Fibroblast of lung (primary cell): ENCODE results near the gene UBE2K. TPM values are rescaled to one million over a fixed set of nuclear protein-coding genes. Genes with fewer than 3 reads are reported as not detected.

ENCODE experiments used
- DNase-seq, 2 donors: peaks; one replicate each; pipeline versions ENCODE4 v3.0.0 to v3.0.0-alpha.2; 2010; ENCODE audit warnings: low read depth in 2 of 2
- H2AFZ ChIP-seq: 2 replicates; pipeline ENCODE4 v1.5.1; 2012; ENCODE audit warnings: low read length, control low read depth, inconsistent platforms
- H3K27ac ChIP-seq: 2 replicates; pipeline ENCODE4 v1.5.1; 2011; ENCODE audit warnings: low read length, control low read depth; ENCODE audit not compliant: insufficient read depth
- H3K27me3 ChIP-seq: 2 replicates; pipeline ENCODE4 v1.5.1; 2011; ENCODE audit warnings: mild to moderate bottlenecking, low read length; ENCODE audit not compliant: control insufficient read depth, insufficient read depth
- H3K36me3 ChIP-seq: 2 replicates; pipeline ENCODE4 v1.5.1; 2011; ENCODE audit warnings: low read length; ENCODE audit not compliant: control insufficient read depth, insufficient read depth
- H3K4me1 ChIP-seq: 2 replicates; pipeline ENCODE4 v1.5.1; 2011; ENCODE audit warnings: low read length; ENCODE audit not compliant: control insufficient read depth, insufficient read depth; ENCODE audit errors: extremely low read depth
- H3K4me2 ChIP-seq: 2 replicates; pipeline ENCODE4 v1.5.1; 2011; ENCODE audit warnings: low read length, control low read depth; ENCODE audit not compliant: insufficient read depth; ENCODE audit errors: extremely low read depth
- H3K4me3 ChIP-seq, 4 experiments: fragments of 200-600 bp in 1 of 4; sonication (generic) in 1 of 4; replicated peaks in 1 of 4; 2 replicates each; pipeline ENCODE4 v1.5.1; 2011 to 2016; ENCODE audit warnings: low read length in 4 of 4, low read depth in 3 of 4, mild to moderate bottlenecking in 3 of 4, control low read depth in 2 of 4, inconsistent platforms in 1 of 4, mixed read lengths in 1 of 4; ENCODE audit not compliant: insufficient read depth in 1 of 4; ENCODE audit errors: control extremely low read depth in 1 of 4
- H3K79me2 ChIP-seq: 2 replicates; pipeline ENCODE4 v1.5.1; 2012; ENCODE audit warnings: mild to moderate bottlenecking, low read length, inconsistent platforms; ENCODE audit not compliant: control insufficient read depth, insufficient read depth
- H3K9ac ChIP-seq: 2 replicates; pipeline ENCODE4 v1.5.1; 2011; ENCODE audit warnings: mild to moderate bottlenecking, low read length, control low read depth; ENCODE audit not compliant: insufficient read depth
- H3K9me3 ChIP-seq: 2 replicates; pipeline ENCODE4 v1.5.1; 2012; ENCODE audit warnings: low read depth, low read length; ENCODE audit not compliant: control insufficient read depth, insufficient read depth
- H4K20me1 ChIP-seq: 2 replicates; pipeline ENCODE4 v1.5.1; 2011; ENCODE audit warnings: low read length; ENCODE audit not compliant: control insufficient read depth, insufficient read depth; ENCODE audit errors: extremely low read depth
- EZH2 ChIP-seq: IDR thresholded peaks from 2 replicates; pipeline ENCODE4 v1.5.1; 2012; ENCODE audit warnings: low read length, control low read depth, mild to moderate bottlenecking; ENCODE audit errors: missing control alignments
- polyA plus RNA-seq, 2 donors: library from polyadenylated mRNA; depleted of rRNA in 1 of 2; stranded (reverse) in 1 of 2; unstranded in 1 of 2; fragments of >200 nt; gene quantifications; 2 replicates each; pipeline ENCODE4 v1.2.1, GENCODE V29; 2011 to 2012; ENCODE audit warnings: missing spikeins in 1 of 2
- total RNA-seq: library from RNA; depleted of rRNA; stranded (reverse); fragments of >200 nt; gene quantifications from 2 replicates; pipeline ENCODE4 v1.2.1, GENCODE V29; 2014
- TF ChIP-seq, protein P1 (sequence below), 2 donors: IDR thresholded peaks in 1 of 2; conservative IDR thresholded peaks in 1 of 2; 1 replicate in 1 of 2; 2 replicates in 1 of 2; pipeline ENCODE4 v1.5.1; 2011 to 2012; ENCODE audit warnings: low read length in 2 of 2, control low read depth in 1 of 2, inconsistent platforms in 1 of 2, low read depth in 1 of 2, mild to moderate bottlenecking in 1 of 2

Gene UBE2K
- total and polyA plus RNA-seq, 2 donors (not counting 1 experiment from before 2014, with no cell fraction given): 15.0 to 122 TPM

DNA sequence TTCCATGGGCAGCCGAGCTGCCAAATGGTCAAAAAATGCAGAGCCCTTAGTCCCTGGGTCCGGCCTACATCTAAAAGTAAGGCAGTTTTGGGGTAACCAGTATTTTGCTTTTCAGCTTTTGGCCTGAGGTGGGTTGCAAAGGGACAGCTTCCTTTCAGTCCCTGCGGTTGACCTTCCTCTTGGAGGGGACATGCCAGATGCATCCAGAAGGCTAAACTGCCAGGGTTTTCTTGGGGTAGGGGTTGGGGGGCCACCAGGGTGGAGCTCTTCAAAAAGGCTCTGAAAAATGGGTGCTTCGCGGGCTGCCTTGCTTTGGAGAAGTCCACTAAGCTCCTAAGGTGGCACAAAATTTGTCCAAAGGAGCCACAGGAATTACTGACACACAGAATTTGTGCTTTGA, 120.7 kb downstream of the UBE2K start:
- no peak overlapping the region for H3K4me3 ChIP-seq
- no peaks in the 10 kb centered on the region for H3K27me3 ChIP-seq
- H3K4me2 ChIP-seq: no peak overlapping the region
- TF ChIP-seq EZH2: no peak
- TF ChIP-seq, protein P1, sequence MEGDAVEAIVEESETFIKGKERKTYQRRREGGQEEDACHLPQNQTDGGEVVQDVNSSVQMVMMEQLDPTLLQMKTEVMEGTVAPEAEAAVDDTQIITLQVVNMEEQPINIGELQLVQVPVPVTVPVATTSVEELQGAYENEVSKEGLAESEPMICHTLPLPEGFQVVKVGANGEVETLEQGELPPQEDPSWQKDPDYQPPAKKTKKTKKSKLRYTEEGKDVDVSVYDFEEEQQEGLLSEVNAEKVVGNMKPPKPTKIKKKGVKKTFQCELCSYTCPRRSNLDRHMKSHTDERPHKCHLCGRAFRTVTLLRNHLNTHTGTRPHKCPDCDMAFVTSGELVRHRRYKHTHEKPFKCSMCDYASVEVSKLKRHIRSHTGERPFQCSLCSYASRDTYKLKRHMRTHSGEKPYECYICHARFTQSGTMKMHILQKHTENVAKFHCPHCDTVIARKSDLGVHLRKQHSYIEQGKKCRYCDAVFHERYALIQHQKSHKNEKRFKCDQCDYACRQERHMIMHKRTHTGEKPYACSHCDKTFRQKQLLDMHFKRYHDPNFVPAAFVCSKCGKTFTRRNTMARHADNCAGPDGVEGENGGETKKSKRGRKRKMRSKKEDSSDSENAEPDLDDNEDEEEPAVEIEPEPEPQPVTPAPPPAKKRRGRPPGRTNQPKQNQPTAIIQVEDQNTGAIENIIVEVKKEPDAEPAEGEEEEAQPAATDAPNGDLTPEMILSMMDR (conservative IDR thresholded peaks at IDR 0.05 in 1 of 2, IDR thresholded peaks at IDR 0.05 in 1 of 2; ENCODE audit: low read depth in 1 of 2, low read length in 2 of 2): no peak
- no peak for DNase-seq
- H4K20me1 ChIP-seq: no peaks in the 10 kb centered on the region
- H3K4me1 ChIP-seq: no peaks in the 10 kb centered on the region
- no peak overlapping the region for H2AFZ ChIP-seq
- H3K79me2 ChIP-seq: no peaks in the 10 kb centered on the region
- H3K36me3 ChIP-seq: no peaks in the 10 kb centered on the region
- no peak overlapping the region for H3K9ac ChIP-seq
- H3K27ac ChIP-seq: no peak overlapping the region
- H3K9me3 ChIP-seq: no peaks in the 10 kb centered on the region

DNA sequence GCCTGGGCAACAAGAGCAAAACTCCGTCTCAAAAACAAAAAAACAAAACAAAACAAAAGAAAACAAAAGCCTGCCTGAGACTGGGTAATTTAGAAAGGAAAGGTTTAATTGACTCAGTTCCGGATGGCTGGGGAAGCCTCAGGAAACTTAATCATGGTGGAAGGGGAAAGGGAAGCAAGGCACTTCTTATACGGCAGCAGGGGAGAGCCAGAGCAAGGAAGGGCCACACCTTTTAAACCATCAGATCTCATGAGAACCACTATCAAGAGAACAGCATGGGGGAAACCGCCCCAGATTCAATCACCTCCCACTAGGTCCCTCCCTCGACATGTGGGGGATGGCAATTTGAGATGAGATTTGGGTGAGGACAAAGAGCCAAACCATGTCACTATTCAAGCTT, 122.2 kb downstream of the UBE2K start:
- no peak overlapping the region for H3K9ac ChIP-seq

DNA sequence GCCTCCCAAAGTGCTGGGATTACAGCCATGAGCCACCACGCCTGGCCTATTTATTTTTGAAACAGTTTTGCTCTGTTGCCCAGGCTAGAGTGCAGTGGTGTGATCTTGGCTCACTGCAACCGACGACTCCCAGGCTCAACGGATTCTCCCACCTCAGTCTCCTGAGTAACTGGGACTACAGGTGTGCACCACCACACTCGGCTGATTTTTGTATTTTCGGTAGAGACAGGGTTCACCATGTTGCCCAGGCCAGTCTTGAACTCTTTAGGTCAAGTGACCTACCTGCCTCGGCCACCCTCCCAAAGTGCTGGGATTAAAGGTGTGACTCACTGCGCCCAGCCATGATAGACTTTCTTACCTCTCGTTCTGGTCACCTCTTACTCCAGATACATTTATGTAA, 124.0 kb downstream of the UBE2K start:
- no peak for DNase-seq
- no peaks in the 10 kb centered on the region for H3K79me2 ChIP-seq
- H3K27ac ChIP-seq: no peak overlapping the region
- H4K20me1 ChIP-seq: no peaks in the 10 kb centered on the region
- no peak overlapping the region for H3K4me2 ChIP-seq
- no peak overlapping the region for H3K4me3 ChIP-seq
- H3K36me3 ChIP-seq: peaks cover 2% of the 10 kb centered on the region
- H3K4me1 ChIP-seq: peaks cover 3% of the 10 kb centered on the region
- no peak overlapping the region for H2AFZ ChIP-seq
- no peak overlapping the region for H3K9ac ChIP-seq
- no peaks in the 10 kb centered on the region for H3K27me3 ChIP-seq
- H3K9me3 ChIP-seq: no peaks in the 10 kb centered on the region
- TF ChIP-seq EZH2: no peak
- TF ChIP-seq, protein P1 (conservative IDR thresholded peaks at IDR 0.05 in 1 of 2, IDR thresholded peaks at IDR 0.05 in 1 of 2; ENCODE audit: low read depth in 1 of 2, low read length in 2 of 2): no peak

More for the DNA sequence above, 122.2 kb downstream of the UBE2K start:
- no peaks in the 10 kb centered on the region for H3K9me3 ChIP-seq
- H2AFZ ChIP-seq: no peak overlapping the region
- H3K4me1 ChIP-seq: no peaks in the 10 kb centered on the region
- no peak for TF ChIP-seq EZH2
- TF ChIP-seq, protein P1 (conservative IDR thresholded peaks at IDR 0.05 in 1 of 2, IDR thresholded peaks at IDR 0.05 in 1 of 2; ENCODE audit: low read depth in 1 of 2, low read length in 2 of 2): no peak
- H3K36me3 ChIP-seq: peaks cover 2% of the 10 kb centered on the region
- no peak overlapping the region for H3K4me3 ChIP-seq
- H3K4me2 ChIP-seq: no peak overlapping the region
- no peaks in the 10 kb centered on the region for H3K27me3 ChIP-seq
- H3K79me2 ChIP-seq: no peaks in the 10 kb centered on the region
- no peaks in the 10 kb centered on the region for H4K20me1 ChIP-seq
- H3K27ac ChIP-seq: no peak overlapping the region
- DNase-seq: no peak
